Measurements from ENCODE around the gene GTF2E1.

DNA sequence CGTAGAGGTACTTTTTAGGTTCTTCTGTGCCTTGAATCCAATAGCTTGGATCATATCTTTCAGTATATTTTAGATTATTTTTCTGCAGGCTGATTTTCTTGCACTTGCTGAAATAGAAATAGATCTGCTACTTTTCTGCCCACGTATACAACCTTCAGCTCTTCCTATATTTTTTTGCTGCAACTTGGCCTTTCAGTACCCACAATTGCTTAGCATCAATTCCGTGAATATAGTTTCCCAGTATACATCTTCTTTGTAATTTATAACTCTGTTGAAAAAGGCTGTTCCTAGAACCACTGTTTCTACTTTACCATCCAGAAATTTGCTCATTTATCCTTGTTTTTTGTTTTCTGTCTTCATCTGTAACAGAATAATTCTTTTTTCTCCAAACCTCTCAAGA lies 36.2 kb downstream of the GTF2E1 start:
- TF ChIP-seq, protein P1, sequence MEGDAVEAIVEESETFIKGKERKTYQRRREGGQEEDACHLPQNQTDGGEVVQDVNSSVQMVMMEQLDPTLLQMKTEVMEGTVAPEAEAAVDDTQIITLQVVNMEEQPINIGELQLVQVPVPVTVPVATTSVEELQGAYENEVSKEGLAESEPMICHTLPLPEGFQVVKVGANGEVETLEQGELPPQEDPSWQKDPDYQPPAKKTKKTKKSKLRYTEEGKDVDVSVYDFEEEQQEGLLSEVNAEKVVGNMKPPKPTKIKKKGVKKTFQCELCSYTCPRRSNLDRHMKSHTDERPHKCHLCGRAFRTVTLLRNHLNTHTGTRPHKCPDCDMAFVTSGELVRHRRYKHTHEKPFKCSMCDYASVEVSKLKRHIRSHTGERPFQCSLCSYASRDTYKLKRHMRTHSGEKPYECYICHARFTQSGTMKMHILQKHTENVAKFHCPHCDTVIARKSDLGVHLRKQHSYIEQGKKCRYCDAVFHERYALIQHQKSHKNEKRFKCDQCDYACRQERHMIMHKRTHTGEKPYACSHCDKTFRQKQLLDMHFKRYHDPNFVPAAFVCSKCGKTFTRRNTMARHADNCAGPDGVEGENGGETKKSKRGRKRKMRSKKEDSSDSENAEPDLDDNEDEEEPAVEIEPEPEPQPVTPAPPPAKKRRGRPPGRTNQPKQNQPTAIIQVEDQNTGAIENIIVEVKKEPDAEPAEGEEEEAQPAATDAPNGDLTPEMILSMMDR (IDR thresholded peaks at IDR 0.05): no peak
- TF ChIP-seq POLR2A (IDR thresholded peaks at IDR 0.05): no peak
